GM19193 (cell line): ENCODE measurements around the gene TTC9B.

Experiments used
- POLR2A ChIP-seq: IDR thresholded peaks from 4 replicates; pipeline ENCODE4 v1.6.1; 2011; ENCODE audit not compliant: insufficient read depth, insufficient read length; ENCODE audit errors: extremely low read depth

TTC9B gene

GRCh38 chr19:40217027-40217810, 965 bp downstream of the TTC9B start:
- TF ChIP-seq POLR2A, result no peak

GRCh38 chr19:40216777-40217026, 1.5 kb downstream of the TTC9B start:
- no peak for TF ChIP-seq POLR2A

GRCh38 chr19:40216013-40216776, 2.0 kb downstream of the TTC9B start:
- TF ChIP-seq POLR2A, result no peak

GRCh38 chr19:40214936-40215335, 3.2 kb downstream of the TTC9B start:
- no peak for TF ChIP-seq POLR2A

GRCh38 chr19:40213882-40214570, 4.2 kb downstream of the TTC9B start:
- TF ChIP-seq POLR2A, result no peak

GRCh38 chr19:40213251-40213829, 4.8 kb downstream of the TTC9B start:
- no peak for TF ChIP-seq POLR2A

GRCh38 chr19:40210889-40211288, 7.3 kb downstream of the TTC9B start:
- no peak for TF ChIP-seq POLR2A

GRCh38 chr19:40208602-40209001, 9.6 kb downstream of the TTC9B start:
- no peak for TF ChIP-seq POLR2A

GRCh38 chr19:40205760-40206159, 12.4 kb downstream of the TTC9B start:
- no peak for TF ChIP-seq POLR2A

GRCh38 chr19:40204381-40204780, 13.8 kb downstream of the TTC9B start:
- no peak for TF ChIP-seq POLR2A

GRCh38 chr19:40200341-40201099, 17.7 kb downstream of the TTC9B start:
- TF ChIP-seq POLR2A, result no peak

GRCh38 chr19:40198272-40198990, 19.8 kb downstream of the TTC9B start:
- no peak for TF ChIP-seq POLR2A

- no peak for TF ChIP-seq POLR2A
These were observed 24.7 kb downstream of the TTC9B start for GRCh38 chr19:40193587-40193849.

- TF ChIP-seq POLR2A, result no peak
These were observed 25.2 kb downstream of the TTC9B start for GRCh38 chr19:40192758-40193586.
